GM12891 (cell line): ENCODE results near the gene PTPRD.

Source experiments
- PAX5 ChIP-seq: IDR thresholded peaks from 2 replicates; pipeline ENCODE4 v1.6.1; 2011; ENCODE audit warnings: low read length, moderate library complexity, mild to moderate bottlenecking; ENCODE audit not compliant: insufficient read depth, severe bottlenecking
- POLR2A ChIP-seq: IDR thresholded peaks from 2 replicates; pipeline ENCODE4 v1.6.1; 2011; ENCODE audit warnings: low read depth, low read length, control low read depth
- POLR2AphosphoS5 ChIP-seq: IDR thresholded peaks from 2 replicates; pipeline ENCODE4 v1.6.1; 2011; ENCODE audit warnings: low read depth, low read length, control low read depth
- POU2F2 ChIP-seq: IDR thresholded peaks from 2 replicates; pipeline ENCODE4 v1.6.1; 2011; ENCODE audit warnings: low read depth, mild to moderate bottlenecking, control low read depth, low read length, moderate library complexity
- SPI1 ChIP-seq: IDR thresholded peaks from 2 replicates; pipeline ENCODE4 v1.6.1; 2011; ENCODE audit warnings: low read depth, low read length, control low read depth
- TAF1 ChIP-seq: IDR thresholded peaks from 2 replicates; pipeline ENCODE4 v1.6.1; 2011; ENCODE audit warnings: low read depth, low read length, control low read depth

DNA sequence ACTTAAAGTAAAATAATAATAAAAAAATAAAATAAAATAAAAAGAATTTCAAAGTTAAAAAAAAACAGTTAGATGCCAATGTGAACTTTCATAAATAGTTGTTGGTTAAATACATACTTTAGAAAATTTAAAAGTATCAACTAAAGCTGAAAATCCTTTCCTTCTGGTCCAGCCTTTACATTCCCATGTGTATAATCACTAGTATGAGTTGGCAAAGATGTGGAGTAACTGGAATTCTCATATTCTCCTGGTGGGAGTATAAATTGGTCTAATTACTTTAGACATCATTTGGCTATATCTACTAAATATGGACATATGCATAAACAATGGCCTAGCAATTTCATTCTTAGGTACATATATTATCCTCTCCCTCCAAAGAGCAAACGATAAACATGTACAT lies 619.9 kb downstream of the PTPRD start:
- TF ChIP-seq POLR2A (no peak), POLR2AphosphoS5 (no peak), TAF1 (no peak), SPI1 (no peak), PAX5 (no peak), POU2F2 (no peak)
